Colonic mucosa (tissue), 4 donors: Measurements from ENCODE around the gene AK3. TPM values are rescaled to one million over a fixed set of nuclear protein-coding genes. Genes with fewer than 3 reads are reported as not detected.
A peak's percentile ranks its signal among the peaks of the same experiment; 100 is the strongest.
"Not testable (repeated sequence)": the region's sequence is repeated elsewhere in the genome, so short reads cannot be mapped to it uniquely, and the experiment has no call there.

Source experiments
- DNase-seq: peaks from one replicate; pipeline ENCODE4 v3.0.0-alpha.2; 2020
- H3K27ac ChIP-seq: fragments of 200-600 bp; one replicate; pipeline ENCODE4 v1.8.0; 2021
- H3K27me3 ChIP-seq: fragments of 200-600 bp; one replicate; pipeline ENCODE4 v1.8.0; 2021
- H3K36me3 ChIP-seq: fragments of 200-600 bp; one replicate; pipeline ENCODE4 v1.8.0; 2021
- H3K4me1 ChIP-seq: fragments of 200-600 bp; one replicate; pipeline ENCODE4 v1.8.0; 2021; ENCODE audit warnings: mild to moderate bottlenecking
- H3K4me3 ChIP-seq: fragments of 200-600 bp; one replicate; pipeline ENCODE4 v1.8.0; 2021
- H3K9ac ChIP-seq, 2 donors: one replicate each; pipeline ENCODE4 v1.7.0; 2013; ENCODE audit warnings: control low read depth in 2 of 2, low read depth in 2 of 2, low read length in 2 of 2
- H3K9me3 ChIP-seq: fragments of 200-600 bp; one replicate; pipeline ENCODE4 v1.8.0; 2021
- intact Hi-C: fragments of 100-400 bp; cut with DNase I; formaldehyde crosslinking; loops from one replicate; pipeline ENCODE4 v1.14.1; 2022
- total RNA-seq, 2 donors: library from RNA; stranded (reverse); fragmentation: NEBNext Ultra II Directional in 1 of 2; extraction: Animal tissue kit (Norgen Biotek cat#: 25700) in 1 of 2; gene quantifications; one replicate each; pipeline ENCODE4 v1.2.1, GENCODE V29; 2021
- TF ChIP-seq, protein P1 (sequence below): fragments of 200-600 bp; IDR thresholded peaks from one replicate; pipeline ENCODE4 v1.8.0; 2022; ENCODE audit warnings: antibody characterized with exemption, mild to moderate bottlenecking
- donor health status: healthy.
- donor health status: DM: no; HTN: no; CAD: no.
- donor health status: DM: no; HTN: no; CAD: no.

The AK3 gene
- total RNA-seq, 2 donors from 2014 or later: 80.3 to 95.7 TPM

DNA sequence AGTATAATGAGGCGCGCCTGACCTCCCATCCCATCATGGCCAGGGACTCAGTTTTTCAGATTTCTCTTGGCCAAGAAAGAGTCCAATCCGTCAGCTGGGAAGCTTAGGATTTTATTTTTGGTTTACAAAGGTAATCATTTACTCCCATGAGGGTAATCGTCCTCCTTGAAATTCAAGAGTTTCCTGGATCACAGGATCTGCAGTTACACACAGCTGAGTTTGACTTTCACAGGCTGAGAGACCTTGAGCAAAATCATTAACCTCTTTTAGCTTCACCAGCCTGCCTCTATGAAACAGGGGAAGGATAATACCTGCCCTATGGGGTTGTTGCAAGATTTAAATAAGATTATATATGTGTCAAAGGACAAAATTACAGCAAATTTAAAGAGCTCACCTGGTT lies 15.4 kb upstream of the AK3 start:
- no peak for DNase-seq
- TF ChIP-seq, protein P1, sequence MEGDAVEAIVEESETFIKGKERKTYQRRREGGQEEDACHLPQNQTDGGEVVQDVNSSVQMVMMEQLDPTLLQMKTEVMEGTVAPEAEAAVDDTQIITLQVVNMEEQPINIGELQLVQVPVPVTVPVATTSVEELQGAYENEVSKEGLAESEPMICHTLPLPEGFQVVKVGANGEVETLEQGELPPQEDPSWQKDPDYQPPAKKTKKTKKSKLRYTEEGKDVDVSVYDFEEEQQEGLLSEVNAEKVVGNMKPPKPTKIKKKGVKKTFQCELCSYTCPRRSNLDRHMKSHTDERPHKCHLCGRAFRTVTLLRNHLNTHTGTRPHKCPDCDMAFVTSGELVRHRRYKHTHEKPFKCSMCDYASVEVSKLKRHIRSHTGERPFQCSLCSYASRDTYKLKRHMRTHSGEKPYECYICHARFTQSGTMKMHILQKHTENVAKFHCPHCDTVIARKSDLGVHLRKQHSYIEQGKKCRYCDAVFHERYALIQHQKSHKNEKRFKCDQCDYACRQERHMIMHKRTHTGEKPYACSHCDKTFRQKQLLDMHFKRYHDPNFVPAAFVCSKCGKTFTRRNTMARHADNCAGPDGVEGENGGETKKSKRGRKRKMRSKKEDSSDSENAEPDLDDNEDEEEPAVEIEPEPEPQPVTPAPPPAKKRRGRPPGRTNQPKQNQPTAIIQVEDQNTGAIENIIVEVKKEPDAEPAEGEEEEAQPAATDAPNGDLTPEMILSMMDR: no peak
- intact Hi-C loops: loop anchor here (5.0 to 10.0 kb wide), 2 partner anchors 688 to 836 kb away; no protein-coding TSS in a partner anchor
- no peak overlapping the region for H3K9ac ChIP-seq
- H3K27ac ChIP-seq: no peak overlapping the region
- H3K27me3 ChIP-seq: no peaks in the 10 kb centered on the region
- H3K4me1 ChIP-seq: no peaks in the 10 kb centered on the region
- H3K4me3 ChIP-seq: no peak overlapping the region
- H3K36me3 ChIP-seq: no peaks in the 10 kb centered on the region
- H3K9me3 ChIP-seq: no peaks in the 10 kb centered on the region

DNA sequence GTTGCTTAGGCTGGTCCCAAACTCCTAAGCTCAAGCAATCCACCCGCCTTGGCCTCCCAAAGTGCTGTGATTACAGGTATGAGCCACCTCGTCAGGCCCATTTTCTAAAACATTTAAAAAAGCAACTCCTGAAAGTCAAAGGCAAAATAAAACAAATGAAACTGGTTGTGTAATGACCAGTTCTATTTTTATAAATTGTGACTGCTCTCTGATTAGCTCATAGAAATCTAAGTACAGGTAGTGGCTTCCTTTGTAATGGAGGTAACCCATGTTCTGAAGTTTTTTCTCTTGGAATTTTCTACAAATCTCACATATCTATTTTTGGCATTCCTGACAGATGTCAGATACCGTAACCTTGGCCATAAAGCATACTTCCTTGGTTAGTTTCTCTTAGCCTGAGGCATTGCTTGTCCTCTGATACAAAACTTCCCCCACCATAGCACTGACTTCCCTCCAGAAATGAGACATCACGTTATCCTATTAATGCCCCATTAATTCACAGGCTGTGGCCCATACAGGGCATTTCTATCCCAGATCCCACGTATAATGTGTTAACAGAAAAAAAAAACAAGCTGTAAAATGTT lies 14.1 kb upstream of the AK3 start:
- Histone ChIP-seq H3K27me3 (no peaks in the 10 kb centered on the region), H3K36me3 (no peaks in the 10 kb centered on the region), H3K27ac (no peak overlapping the region), H3K4me1 (no peaks in the 10 kb centered on the region), H3K9me3 (no peaks in the 10 kb centered on the region), H3K4me3 (no peak overlapping the region), H3K9ac (no peak overlapping the region)
- TF ChIP-seq, protein P1: no peak
- no peak for DNase-seq
- intact Hi-C loops: loop anchor here (5.0 to 10.0 kb wide), 2 partner anchors 690 to 837 kb away; no protein-coding TSS in a partner anchor

DNA sequence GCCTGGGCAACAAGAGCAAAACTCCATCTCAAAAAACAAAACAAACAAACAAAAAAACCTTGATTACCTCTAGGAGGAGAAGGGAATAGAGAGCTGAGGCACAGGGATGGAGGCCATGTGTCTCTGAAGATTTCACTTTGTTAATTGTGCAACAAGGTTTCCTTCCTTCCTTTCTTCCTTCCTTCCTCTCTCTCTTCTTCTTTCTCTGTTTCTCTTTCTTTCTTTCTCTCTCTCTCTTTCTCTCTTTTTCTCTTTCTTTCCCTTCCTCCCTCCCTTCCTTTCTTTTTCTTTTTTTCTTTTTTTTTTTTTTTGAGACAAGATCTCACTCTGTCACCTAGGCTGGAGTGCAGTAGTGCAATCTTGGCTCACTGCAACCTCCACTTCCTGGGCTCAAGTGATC lies 13.5 kb upstream of the AK3 start:
- not testable (repeated sequence) for H3K27ac ChIP-seq, H3K4me3 ChIP-seq, H3K9ac ChIP-seq, DNase-seq, H3K4me1 ChIP-seq, H3K36me3 ChIP-seq, H3K27me3 ChIP-seq, H3K9me3 ChIP-seq
- intact Hi-C loops: loop anchor here (10.0 kb wide), 1 partner anchor 690 kb away; no protein-coding TSS in a partner anchor

DNA sequence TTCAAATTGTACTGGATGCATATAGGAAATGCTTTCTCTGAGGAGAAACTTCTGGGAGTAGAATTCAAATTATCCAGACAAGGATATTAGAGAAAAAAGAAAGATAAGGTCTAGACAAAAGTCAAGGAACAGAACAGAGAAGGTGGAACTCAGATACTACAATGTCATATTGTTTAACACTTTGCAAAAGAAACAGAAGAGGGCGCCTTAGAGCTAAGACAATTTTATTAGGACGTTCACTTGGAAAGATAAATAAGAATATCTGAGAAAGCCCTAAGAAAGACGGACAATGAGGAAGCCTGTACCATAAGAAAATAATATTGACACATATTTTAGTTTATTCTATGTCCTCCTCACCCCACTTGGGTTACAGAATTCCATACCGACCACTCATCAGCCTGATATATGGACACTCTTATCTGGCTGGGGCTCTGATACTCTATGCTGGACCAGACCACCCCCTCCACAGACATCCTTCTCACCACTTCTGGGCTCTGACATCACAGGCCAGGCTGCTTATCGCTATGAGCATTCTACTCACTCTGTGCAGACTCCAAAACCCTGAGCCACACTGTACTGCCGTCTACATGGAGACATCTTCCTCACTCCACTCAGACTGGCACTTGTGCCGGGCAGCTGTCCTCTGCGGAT lies 9.1 kb upstream of the AK3 start:
- H3K27me3 ChIP-seq: no peaks in the 10 kb centered on the region
- H3K9ac ChIP-seq: no peak overlapping the region
- H3K36me3 ChIP-seq: no peaks in the 10 kb centered on the region
- TF ChIP-seq, protein P1: peak; percentile 51
- no peak overlapping the region for H3K27ac ChIP-seq
- no peak for DNase-seq
- no peaks in the 10 kb centered on the region for H3K4me1 ChIP-seq
- intact Hi-C loops: loop anchor here (10.0 kb wide), 1 partner anchor 695 kb away; no protein-coding TSS in a partner anchor
- no peak overlapping the region for H3K4me3 ChIP-seq
- no peaks in the 10 kb centered on the region for H3K9me3 ChIP-seq

- intact Hi-C loops: loop anchor here (10.0 kb wide), 1 partner anchor 46 kb away; the partner anchor contains the start of gene RCL1
- Histone ChIP-seq H3K4me3 (no peak overlapping the region), H3K36me3 (no peaks in the 10 kb centered on the region), H3K27ac (no peak overlapping the region), H3K4me1 (no peaks in the 10 kb centered on the region), H3K9ac (no peak overlapping the region), H3K27me3 (no peaks in the 10 kb centered on the region), H3K9me3 (no peaks in the 10 kb centered on the region)
- TF ChIP-seq, protein P1: no peak
- no peak for DNase-seq
Observed at GRCh38 chr9:4748612-4749011, 7.6 kb upstream of the AK3 start.
